Activated CD8-positive, alpha-beta memory T cell treated with anti-CD3 and anti-CD28 coated beads, Interleukin-2, amount 50 U/mL, for 4 hours (primary cell): ENCODE results near the gene MEGF10.

ENCODE experiments used
- DNase-seq: peaks from one replicate; pipeline ENCODE4 v3.0.0-alpha.2; 2020

Gene MEGF10

DNA sequence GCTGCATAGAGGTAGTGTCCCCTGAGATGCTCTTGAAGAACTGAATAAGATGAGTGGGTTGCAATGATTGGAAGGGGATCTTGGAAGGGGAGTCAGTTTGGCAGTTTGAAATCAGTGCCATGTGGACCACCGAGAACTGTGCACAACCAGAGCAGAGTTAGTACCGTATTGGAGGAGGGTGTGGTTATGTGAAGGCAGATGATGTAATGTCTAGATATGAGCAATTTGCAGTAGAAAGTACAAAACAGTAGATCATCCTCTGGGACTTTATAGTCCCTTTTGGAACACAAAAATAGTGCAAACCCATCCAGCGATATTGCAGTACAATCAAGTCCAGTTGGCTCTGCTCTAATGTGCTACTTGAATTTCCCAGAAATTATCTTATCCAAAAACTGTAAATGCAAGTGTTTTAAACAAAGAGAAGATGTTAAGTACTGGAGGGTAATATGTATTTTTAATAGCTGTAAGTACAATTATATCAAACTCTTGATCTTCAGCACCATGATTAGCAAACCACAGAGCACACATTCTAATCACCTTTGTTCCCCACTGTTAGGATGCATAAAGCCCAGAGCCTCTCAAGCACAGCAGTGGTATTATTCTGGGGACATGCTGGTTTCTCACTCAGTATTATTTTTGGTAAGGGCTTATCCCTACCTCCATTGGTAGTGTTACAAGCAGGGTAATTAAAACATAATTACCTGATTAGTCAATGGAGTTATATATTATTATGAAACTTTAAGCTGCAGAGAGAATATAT is 41.5 kb downstream of the MEGF10 start:
- DNase-seq = no peak

GRCh38 chr5:127333483-127333882 is 42.9 kb downstream of the MEGF10 start:
- DNase-seq = no peak

DNA sequence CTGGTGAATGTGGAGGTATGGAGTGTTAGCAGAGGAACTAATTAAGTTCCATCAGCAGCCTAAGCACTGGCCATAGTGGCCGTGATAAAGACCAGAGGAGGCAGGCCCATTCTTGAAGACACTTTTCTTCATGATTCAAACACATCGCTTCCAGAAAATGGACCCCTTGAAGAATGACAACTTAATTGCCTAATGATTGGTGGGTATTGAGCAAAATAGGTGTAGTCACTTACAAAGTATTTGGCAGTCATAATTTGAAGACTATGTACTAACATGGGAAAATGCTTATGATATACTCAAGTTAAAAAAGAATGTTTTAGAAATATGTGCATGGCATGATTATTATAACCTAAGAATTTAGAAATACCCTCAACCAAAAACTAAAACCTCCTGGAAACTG is 44.8 kb downstream of the MEGF10 start:
- no peak for DNase-seq

DNA sequence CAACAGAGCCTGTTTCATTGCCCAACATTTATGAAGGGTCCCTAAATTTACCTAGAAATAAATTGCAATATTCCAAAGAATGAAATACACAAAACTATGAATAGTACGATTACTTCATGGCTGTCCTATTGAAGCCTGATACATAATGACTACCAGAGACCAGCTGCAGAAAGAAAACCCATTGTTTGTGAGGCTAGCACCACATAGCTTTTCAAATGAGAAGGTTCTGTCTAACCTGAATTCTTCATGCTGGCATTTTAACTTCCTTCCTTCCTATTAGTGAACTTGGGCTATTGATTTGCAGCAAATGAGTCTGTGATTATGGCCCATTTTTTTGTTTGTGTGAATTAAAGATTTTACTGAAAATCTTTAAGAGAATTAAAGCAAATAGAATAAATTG is 47.3 kb downstream of the MEGF10 start:
- DNase-seq = no peak

GRCh38 chr5:127338501-127338900 is 47.9 kb downstream of the MEGF10 start:
- DNase-seq = no peak

DNA sequence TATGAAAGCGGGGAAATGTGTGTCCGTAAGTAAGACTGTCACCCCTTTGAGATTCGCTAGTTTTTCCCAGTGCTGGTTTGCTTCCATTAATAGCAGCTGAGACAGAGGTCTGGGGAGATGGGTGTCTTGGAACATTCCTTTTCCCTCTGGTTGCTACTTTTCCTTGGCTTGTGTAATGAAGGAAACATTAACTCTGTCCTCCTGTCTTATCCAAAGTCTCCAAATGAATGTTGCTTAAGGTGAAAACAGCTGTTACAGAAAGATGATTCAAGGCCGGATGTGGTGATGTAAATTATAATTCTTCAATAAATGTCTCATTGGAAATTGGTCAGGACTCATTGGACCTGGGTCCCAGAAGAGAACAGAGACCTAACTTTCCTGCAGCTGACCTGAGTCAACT is 50.0 kb downstream of the MEGF10 start:
- no peak for DNase-seq

GRCh38 chr5:127342364-127342763 is 51.8 kb downstream of the MEGF10 start:
- no peak for DNase-seq

DNA sequence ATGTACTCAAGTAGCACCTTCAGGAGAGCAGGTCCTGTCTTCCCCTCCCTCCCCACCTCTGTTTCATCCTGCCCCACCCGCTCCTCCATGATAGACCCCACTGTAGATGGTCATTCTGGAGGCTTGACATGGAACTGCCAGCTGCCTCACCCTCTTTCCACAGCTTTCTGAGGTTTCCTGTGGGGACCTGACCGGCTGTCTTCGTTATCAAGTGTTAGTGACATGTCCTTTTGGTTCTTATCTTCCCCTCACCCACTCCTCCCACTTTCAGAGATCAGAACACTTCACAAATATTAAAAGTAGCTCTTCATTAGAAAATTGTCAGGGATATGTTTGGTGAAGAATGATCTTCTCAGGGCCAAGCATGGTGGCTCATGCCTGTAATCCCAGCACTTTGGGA is 52.7 kb downstream of the MEGF10 start:
- DNase-seq = no peak

DNA sequence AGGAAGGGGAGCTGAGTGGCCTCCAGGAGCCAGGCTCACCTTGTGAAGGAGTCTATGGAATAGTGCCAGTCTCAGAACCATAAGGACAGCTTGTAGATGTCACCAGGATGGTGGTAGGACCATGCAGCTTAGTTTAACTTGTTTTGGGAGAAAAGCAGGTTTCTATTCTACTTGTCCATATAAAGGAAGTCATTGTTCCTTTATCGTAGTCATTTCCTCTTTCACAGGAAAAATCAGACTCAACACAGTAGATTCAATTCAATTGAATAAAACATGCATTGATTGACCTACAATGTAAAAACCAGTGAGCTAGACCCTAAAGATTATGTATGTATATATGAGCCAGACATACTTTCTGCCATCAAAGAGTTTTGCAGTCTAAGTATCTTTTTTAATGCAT is 53.3 kb downstream of the MEGF10 start:
- DNase-seq = no peak

DNA sequence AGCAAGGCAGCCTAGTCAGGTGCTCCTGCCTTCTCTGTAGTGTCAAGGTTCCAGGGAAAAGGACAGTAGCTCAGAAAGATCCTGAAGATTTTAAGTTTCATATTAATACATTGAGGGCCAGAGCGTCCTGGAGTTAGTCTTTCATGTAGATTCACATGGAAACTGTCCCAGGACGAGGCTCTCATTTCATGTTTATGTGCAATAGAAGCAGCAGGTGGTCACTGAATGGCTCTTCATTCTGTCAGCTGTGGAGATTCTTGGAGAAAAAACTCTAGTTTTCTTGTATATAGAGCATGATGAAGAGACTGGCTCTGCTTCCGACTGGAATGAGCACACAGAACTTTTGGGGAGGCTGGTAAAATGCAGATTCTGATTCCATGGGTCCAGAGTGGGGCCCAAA is 54.3 kb downstream of the MEGF10 start:
- no peak for DNase-seq

GRCh38 chr5:127351418-127351817 is 60.8 kb downstream of the MEGF10 start:
- no peak for DNase-seq

GRCh38 chr5:127352068-127352467 is 61.5 kb downstream of the MEGF10 start:
- DNase-seq = no peak

DNA sequence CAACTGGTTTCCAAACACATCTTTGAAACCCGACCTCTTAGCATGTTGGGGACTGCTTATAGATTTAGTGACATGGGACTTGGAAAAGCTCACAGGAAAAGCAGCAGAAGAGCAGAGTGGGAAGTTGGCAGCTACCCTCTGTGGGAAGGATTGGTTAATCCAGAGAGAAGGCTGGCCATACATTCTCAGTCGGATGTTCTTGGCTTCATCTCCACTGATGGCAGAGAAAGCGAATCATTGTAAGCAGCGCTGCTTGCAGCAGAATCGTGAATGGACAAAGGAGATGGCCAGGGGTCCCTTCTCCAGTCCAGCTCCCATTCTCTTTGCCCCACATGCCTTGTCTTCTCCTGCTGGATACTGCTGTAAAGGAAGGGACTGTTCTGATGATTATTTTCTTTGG is 62.7 kb downstream of the MEGF10 start:
- no peak for DNase-seq

DNA sequence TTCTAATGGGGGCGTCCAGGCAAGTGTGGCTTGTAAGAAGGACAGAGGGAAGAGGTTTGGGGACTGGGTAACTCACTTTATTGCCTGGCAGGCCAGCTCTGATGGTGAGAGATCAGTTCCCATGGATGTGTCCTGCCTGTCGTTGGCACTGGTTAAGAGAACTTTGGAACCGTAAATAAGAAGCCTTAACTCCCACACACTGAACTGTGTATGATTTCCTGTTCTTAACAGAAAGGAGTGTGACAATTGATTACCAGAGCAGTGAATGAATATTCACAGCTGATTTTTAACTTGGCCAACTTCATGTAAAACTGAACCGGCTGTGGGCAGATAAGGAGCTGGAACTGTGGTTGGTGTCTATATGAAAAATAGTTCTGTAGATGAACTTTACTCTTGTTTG is 63.2 kb downstream of the MEGF10 start:
- no peak for DNase-seq

GRCh38 chr5:127355337-127355736 is 64.7 kb downstream of the MEGF10 start:
- no peak for DNase-seq

DNA sequence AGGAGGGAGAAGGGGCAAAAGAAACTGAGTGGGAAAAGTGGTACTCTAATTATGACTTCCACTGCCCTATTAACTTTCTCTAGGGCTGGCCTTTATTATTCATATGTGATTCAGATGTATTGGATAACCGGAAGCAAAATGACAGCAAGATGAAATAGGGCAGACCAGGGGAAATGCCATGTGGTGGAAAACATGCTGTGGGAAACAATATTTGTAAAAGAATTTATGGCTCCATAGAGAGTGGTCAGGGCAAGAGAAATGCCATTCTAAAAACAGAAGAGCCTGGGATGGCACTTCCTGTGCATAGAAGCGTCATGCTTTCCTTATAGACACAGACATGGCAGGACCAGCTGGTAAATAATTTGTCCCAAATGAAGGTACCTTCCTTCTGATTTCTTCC is 67.7 kb downstream of the MEGF10 start:
- DNase-seq = no peak

DNA sequence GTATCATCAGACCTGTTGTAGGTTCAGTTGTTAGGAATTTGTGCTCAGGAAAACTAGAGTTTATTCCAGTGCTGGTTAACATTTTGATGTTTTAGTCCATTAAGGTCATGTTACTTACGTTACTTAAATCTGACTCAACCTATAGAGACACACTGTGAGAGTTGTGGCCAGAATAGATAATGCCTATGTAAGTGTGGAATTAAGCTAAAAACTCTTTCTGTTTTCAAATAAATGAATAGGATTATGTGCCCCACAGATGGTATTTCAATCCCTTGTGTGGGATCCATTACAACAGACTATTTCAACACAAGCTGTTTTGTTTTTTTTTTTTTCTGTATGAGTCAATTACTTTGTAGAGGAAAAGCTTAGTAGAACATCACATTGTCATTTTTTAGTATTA is 68.1 kb downstream of the MEGF10 start:
- DNase-seq = no peak

- DNase-seq = no peak
Observed at GRCh38 chr5:127359502-127359901, 68.9 kb downstream of the MEGF10 start.

GRCh38 chr5:127363403-127363802 is 72.8 kb downstream of the MEGF10 start:
- DNase-seq = no peak

DNA sequence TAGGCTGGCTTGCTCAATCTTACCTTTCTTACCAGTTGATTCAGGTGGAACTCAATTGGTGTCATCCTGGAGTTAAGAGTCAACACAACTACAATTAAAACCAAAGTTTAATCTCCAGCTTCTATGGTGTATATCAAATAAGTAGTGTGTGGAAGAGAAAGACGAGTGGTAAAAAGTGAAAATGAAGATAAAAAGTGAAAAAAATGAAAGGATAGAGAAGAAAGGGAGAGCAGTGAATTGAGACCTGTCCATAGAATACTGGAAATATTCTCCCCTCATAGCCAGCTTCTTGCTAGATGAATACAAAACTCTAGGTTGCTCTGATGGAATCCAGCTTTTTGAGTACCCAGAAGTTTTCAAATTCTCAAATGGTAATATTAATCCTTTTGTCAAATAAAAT is 76.4 kb downstream of the MEGF10 start:
- DNase-seq = no peak

DNA sequence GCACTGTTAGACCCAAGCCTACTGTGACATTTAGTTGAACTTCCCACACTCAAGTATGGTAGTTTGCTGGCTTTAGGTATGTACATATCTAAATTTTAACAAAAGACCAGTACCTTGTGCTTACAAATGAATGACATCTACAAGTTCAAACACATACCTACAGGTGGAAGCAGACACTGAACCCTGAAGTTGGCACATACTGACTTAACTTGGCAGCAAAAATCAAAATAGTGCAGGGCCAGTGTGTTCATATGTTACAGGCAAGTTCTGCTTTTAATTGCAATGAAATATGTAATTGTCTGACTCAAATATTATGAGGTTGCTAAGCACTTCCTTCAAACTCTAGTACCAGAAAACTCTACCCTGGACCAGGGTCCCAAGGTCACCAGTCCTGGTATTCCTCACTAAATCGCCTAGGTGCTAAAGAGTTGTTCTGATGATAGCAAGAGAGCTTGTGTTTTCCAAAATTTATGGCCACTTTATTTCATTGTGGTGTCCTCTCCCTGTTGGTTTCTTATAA is 77.4 kb downstream of the MEGF10 start:
- no peak for DNase-seq

GRCh38 chr5:127369796-127370195 is 79.2 kb downstream of the MEGF10 start:
- no peak for DNase-seq

DNA sequence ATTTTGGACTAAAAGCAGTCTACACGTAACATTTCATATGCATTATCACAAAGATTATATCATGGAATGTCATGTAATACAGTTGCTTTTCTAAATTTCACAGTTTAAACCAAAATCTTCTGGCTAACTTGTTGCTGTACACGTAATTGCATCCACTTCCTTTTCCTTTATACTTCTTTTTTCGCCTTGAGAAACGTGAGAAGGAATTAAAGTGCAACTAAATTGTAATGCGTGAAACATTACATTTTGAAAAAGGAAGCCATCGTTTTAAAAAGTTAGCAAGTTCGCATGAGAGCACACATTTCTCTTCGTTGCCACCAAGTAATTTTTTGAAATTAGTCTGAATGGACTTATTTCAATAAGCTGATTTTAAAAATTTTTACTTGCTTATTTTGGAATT is 80.0 kb downstream of the MEGF10 start:
- DNase-seq = no peak

DNA sequence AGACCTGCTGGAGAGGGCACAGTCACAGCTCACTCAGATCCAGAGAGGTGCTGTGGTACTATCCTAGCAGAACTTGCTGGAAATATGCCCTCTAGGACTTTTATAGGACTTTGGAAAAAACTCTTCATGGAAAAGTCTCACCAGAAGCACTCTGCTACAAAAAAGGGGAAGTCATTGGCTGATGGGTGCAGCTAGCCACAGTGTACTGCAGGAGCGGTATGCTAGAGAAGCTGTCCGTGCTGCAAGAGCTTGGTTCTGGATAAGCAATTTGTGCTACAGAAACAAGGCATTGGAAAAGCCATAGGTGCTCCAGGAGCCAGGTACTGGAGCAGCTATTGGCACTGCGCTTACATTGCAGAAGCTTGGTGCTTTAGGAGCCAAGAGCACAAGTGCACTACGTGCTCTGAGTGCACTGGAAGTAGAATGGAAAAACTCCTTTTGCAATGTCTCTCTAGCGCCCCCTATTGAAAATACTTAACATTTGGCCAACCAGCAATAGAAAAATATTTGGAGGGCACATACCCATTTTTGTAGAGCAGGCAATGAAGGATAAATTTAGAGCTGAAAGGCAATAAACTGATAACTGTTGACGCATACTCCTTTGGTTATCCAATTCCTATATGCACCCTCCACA is 83.4 kb downstream of the MEGF10 start:
- no peak for DNase-seq

DNA sequence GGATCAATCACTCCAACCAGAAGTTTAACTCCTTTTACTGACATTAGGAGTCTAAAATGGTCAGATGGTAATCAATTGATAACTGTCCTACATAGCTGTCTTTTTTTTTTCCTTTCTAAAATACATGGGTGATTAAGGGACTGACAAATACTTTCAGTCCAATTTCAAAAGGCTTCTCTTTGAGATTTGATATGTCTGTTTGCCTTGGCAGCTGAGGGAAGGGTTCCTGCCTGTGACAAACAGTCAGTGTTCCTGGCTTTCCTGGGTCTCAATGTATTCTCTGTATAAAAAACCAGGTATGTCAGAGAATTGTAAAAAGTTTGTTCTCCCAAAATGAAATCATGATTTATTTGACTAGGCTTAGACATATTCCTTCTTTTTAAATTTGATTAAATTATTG is 84.5 kb downstream of the MEGF10 start:
- no peak for DNase-seq
